ENCODE results near the gene MYL12B.
A peak's percentile ranks its signal among the peaks of the same experiment; 100 is the strongest.
"Not testable (repeated sequence)": the region's sequence is repeated elsewhere in the genome, so short reads cannot be mapped to it uniquely, and the experiment has no call there.

MYL12B gene

DNA sequence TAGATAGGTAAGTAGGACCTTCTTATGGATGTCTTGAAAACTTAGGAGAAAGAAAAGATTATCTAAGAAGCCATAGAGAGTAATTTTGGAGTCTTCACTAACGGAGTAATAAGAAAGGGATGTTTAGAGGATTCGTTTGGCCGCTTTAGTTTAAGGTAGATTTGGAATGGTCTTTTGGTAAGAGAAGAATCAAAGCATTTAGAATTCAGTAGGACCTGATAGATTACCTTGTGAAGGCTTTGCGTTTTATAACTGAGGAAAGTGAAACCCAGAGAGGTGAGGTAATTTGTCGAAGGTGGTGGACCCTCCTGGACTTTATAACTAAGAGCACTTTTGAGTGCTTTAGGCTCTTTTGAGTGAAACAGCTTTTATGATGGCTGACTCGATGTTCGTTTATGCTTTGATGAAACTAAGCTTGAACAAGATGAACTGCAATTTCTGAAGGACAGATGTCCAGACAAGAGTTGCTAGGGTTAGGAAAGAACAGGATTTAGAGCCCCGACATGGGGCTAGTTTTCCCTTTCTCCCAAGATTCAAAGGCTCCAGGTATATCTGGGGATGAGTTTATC lies 1.3 kb downstream of the MYL12B start:
- no peak for DNase-seq

DNA sequence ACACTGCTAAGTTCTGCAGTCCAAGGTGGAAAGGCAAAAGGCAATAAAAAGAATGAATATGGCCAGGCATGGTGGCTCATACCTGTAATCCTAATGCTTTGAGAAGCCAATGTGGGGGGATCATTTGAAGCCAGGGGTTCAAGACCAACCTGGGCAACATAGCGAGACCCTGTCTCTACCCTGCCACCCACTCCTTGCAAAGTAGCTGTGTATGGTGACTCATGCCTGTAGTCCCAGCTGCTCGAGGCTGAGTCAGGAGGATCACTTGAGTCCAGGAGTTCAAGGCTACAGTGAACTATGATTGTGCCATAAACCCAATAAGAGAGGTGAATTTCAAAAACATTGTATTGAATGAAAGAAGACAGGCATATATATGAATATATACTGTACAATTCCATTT lies 2.4 kb downstream of the MYL12B start:
- no peak for DNase-seq

DNA sequence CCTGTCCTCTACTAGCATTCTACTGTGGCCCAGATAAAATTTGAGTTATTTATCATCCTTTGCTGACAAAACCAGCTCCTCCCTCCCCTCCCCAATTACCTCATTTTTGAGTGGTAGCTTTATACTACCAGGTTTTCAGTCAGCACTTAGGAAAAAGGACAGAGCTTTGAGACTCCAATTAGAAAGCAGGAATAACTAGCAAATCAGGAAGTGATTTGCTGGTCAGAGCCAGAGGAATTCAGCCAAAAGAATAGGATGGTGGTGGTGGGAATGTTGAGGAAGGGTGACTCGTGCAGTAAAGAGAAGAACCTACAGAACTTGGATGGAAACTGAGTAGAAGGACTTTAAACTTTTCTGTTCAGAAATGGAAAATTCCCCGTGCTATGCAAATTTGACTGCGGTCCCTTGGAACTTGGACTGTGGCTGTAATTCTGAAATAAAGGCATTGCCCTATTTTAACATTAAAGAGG lies 3.7 kb downstream of the MYL12B start:
- no peak for DNase-seq

DNA sequence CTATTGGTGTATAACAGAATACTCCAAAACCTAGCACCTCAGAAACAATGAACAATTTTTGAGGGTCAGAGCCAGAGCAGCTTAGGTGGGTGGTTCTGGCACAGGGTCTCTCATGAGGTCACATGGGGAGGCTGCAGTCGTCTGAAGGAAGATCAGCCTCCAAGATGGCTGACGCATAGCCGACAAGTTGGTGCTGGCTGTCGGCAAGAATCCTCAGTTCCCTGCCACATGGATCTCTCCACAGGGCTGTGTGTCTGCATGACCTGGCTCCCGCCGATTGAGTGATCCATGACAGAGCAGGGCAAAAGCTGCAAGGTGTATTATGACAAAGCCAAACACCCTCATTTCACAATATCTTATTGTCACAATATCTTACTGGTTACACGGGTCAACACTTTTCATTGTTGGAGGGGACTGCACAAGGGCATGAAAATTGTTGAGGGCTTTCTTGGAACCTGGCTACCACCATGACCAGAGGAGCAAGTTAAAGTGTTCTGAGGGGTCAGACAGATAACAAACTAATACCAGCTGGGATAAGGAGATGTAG lies 4.2 kb downstream of the MYL12B start:
- DNase-seq, result no peak

DNA sequence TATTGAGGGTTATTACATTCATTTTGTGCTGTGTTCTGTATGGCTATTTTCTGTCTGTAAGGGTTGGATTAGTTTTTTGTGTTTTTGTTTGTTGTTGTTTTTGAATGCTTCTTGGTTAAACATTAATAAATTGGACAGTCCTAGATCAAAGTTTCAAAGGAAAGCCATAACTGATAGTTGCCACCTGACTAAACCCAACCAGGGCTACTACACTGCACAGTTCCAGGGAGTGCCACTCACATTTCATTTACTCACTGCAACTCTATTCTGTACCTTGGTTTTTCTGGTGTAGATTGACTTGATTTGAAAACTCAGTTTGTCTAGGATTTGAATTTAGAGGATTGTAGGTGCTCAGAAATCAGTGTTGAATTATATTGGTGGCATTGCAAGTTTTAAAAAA lies 6.4 kb downstream of the MYL12B start:
- DNase-seq, result no peak

DNA sequence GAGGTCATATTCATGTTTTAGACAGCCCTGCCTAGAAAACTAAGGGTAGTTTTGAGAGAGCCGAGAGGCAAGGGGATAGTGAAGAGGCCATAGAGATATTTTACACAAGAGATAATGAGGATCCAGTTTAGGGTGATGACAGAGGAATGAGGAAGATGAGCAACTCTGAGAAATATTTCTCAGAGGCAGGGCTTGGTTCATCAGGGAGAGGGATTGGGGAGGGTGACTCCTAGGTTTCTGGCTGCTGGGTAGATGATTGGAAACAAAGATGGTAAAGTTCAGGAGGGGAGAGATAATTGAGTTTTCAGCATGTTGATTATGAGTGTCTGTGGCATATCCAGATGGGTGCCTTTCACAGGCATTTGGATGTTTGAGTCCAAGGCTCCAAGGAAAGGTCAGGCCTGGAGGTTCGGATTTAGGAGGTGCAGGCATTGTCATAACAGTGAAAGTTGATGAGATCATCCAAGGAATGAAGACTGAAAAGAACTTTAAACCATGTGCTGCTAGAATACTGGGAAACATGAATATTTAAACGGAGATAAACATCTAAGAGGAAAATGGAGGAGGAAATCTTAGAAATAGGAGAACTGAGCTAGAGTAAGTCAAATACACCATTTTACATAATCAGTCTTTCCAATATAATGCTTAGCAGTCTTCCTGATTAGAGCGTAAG lies 7.4 kb downstream of the MYL12B start:
- DNase-seq, result no peak

DNA sequence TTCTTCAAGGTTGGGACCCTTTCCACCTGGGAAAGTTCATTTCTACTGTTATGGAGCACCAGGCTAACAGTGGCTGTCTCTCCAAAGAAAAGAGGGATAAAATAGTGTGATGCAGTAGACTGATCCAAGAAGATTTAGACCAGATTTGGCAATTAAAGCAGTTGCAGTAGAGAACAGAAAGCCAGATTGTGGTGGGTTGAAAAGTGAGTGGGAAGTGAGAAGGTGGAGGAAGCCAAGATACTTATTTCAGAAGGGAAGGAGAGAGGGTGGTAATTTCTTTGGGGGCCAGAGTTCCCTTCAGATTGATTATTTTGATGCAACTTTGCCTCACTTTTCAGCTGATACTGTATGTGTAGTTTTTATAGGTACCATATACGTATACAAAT lies 8.0 kb downstream of the MYL12B start:
- no peak for DNase-seq

DNA sequence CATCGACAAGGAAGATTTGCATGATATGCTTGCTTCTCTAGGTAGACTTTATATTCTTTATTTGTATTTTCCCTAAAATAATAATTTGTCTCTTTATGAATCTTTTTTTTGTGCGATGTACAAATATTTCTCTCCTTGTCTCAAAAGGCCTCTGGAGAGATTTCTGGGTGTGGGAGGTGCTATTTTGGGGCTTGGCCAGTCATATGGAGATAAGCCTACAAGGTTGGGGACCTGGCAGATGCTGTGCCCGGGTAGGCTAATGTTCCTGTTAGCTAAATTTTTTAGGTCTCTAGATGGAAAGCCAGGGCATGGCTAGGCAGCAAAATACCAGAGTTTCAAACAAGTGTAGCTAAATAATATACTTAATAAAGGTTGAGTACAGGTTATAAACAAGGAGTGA lies 11.1 kb downstream of the MYL12B start:
- DNase-seq, result no peak

DNA sequence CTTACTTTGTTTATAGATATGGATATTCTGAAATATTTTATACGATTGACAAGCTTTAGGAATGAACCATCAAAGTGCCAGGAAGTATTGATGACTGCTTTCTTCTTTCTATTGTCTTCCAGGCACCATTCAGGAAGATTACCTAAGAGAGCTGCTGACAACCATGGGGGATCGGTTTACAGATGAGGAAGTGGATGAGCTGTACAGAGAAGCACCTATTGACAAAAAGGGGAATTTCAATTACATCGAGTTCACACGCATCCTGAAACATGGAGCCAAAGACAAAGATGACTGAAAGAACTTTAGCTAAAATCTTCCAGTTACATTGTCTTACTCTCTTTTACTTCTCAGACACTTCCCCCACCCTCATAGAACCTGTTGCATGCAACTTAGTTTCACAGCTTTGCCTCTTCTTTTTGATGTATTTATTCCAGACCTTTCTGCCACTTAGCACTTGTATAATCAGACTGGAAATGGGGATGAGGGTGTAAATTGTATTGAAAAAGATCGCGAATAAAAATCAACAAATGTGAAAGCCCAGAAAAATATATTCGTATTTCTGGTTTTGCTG lies 15.8 kb downstream of the MYL12B start:
- DNase-seq, result not testable (repeated sequence)

DNA sequence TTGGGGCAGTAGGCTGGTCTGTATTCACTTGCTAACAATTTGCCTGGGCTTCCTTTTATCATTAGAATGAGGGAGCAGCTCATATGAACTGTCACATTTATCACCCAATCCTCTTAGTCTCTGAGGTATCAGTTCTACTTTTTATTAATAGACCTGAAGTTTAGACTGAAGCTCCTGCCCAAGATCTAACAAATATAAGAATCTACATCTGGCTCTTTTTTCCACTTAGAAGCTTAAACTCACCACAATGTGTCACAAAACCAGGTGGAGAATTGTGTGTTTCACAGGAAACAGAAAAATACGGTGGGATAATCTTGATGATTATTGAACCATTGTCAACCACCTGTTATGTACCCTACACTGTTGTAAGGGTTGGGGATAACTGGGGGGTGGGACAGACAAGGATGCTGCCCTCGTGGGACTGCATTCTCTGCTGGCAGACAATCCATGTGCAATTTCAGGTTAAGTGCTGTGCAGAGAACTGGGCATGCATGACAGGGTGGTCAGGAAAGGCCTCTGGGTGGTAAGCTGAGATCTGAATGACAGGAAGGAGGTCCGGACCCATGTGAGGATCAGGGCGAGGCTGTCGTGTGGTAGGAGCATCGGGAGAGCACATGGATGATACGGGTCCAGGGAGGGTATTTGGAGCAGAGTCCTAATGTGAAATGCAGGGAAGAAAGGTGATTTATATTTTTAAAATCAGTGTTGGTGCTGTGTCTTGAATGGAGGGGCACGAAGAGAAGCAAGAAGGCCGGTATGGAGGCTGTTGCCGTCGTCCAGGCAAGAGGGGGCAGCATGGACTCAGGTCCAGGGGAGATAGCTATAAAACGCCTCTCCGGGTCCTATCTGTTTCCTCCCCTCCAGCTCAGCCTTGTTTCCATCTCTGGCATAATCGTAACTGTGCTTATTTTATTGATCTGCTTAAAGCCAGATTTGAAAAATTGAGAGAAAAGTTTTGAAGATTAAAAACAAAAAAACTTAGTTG lies 17.6 kb downstream of the MYL12B start:
- no peak for DNase-seq

DNA sequence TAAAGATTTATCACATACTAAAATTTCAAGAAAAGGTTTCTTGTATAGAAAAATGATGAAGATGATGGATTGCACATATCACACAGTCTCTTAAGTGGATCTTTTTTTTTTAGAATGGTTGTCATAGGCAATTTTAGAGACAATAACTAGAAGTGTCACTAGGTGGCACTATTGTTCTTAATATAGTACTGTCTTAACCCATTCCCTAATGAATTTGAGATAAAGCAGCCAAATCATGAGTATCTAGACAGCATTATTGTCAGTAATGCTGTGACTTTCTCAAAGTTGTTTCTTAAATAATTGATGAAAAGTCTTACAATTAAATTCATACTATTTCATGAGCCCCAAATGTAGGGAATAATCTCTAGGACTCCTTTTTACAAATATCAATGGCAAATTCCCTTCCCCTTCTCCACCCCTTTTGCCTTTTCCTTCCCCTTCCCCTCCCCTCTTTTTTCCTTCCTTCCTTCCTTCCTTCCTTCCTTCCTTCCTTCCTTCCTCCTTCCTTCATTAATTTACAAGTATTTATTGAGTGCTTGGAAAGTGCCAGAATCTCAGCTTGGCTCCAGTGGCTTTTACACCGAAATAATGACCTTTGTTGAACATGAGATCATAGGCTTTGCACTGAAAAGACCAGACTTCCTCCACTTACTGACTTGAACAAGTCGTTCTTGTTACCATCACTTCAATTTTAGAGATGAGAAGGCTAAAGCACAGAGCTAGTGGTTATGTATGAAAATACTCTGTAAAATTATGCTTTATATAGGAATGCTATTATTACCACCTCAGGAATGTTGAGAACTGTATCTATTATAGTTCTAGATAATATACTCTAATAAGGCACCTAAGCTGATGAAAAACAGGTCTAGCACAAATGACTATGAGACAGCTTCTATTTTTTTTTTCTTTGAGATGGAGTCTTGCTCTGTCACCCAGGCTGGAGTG lies 19.8 kb downstream of the MYL12B start:
- peak; percentile 42 for DNase-seq

DNA sequence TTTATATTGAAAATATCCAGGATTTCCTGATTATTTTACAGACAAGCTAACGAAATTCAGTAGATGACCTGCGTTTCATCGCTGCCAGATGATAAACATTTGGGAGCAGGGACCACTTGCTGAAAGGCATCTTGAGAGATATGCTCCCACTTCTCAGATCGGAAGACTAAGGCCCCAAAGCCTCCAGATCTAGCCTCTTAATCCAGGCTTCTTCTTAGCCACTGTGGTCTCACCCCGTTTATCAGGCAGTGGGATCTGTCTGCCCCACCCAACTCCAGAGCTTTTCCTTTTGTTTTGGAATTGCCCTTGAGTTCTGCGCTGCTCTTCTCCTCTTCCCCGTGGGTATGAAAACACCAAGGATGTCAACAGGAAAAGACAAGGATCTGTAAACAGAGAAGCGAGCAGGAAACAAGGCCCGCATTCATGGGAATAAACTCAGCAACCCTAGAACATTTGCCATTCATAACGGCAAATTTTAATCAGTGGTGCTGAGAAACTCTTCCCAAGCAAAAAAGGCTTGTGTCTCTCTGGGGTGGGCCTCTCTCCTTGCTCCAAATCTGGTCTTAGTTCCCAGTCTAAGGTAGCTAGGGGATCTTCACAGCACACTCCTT lies 21.4 kb downstream of the MYL12B start:
- DNase-seq, result no peak

DNA sequence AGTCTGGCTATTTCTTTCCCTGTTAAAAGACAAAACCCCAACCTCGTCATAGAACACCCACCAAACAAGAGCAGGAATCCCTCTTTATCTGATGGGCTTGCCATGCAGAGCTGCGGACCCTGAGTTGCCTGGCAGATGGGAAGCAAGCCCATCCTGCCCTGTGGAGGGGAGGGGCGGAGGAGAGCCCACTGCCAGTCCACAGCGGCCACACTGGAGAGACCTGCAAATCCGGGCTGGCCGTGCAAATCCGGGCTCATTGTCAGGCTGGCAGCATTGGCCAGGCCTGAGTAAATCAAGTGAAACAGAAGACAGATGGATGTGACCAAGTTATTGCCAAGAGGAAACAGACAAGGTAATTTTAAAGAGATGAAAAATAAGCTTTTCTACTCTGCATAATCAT lies 22.0 kb downstream of the MYL12B start:
- DNase-seq, result no peak

DNA sequence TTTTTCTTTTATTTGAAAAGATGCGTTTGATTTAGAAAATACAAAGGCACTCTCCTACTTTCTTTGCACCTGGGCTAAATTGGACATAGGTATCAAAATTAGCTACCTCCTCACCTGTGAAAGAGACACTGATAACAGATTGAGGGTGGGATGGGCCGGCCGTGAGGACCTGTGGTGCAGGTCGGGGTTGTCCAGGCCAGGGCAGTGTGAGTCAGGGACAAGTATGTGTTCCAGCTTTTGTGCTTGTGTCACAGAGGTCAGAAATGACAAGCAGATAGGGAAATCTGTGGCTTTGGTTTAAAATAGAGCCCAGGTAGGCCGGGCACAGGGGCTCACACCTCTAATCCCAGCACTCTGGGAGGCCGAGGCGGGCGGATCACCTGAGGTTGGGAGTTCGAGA lies 22.6 kb downstream of the MYL12B start:
- no peak for DNase-seq

DNA sequence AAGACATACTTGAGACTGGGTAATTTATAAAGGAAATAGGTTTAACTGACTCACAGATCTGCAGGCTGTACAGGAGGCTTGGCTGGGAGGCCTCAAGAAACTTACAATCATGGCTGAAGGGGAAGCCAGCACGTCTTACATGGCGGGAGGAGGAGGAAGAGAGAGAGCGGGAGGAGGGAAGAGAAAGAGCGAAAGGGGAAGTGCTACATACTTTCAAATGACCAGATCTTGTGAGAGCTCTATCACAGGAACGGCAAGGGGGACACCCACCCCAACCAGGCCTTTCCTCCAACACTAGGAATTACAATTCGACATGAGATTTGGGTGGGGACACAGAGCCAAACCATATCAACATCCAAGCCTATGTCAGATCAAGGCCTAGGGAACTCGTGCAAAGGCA lies 24.2 kb downstream of the MYL12B start:
- no peak for DNase-seq

DNA sequence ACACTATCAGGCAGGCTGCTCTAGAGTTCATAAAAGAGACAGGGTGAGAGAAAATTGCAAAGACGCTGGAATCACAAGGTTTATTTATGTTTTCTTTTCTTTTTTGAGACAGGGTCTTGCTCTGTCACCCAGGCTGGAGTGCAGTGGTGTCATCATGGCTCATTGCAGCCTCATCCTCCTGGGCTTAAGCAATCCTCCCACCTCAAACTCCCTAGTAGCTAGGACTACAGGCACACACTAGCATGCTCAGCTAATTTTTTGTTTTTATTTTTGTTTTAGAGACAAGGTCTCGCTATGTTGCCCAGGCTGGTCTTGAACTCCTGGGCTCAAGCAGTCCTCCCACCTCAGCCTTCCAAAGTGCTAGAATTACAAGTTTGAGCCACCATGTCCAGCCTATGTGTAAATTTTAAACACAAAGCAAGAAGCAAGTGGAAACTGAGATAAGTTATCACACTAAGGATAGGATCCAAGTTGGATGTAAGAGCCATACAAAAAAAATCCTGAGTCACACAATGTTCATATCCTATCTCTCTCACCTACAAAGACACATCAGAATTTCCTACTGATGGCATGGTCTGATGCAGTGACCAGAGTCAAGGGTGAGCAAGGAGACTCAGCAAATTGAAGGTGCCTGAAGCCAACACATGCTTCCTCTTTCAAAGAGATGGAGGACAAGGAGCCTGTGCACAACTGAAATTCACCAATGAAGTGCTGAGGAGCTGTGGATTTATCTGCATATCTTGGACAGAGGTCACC lies 31.4 kb downstream of the MYL12B start:
- no peak for DNase-seq

DNA sequence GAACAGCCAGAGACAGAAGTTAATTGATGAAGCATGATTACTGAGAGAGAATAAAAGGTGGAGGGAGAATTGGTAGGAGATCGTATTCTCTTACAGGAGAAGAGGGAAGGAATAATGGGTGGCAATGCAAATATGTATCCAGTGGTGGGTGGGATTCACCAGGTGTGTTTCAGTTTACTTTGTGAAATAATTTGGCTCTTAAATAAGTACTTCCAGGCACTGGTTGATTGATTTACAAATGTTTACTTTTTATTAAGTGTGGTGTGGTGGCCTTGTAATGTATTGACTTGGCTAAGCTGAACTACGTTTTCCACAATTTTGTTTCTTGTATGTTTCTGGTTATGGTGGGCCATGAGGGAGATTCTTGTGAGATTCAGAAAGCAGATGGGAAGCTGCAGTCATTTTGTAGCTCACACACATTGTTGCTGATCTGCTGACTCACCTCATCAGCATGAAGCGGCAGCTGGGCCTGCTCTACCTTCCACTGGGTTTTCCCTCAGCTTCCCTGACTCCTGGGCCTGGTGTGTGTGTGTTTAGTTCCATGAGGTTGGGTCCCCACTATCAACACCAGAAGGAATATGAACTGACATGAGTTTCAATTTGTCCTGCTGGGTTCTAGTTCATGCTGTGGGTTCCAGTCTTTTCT lies 32.6 kb downstream of the MYL12B start:
- DNase-seq, result peak; percentile 10

DNA sequence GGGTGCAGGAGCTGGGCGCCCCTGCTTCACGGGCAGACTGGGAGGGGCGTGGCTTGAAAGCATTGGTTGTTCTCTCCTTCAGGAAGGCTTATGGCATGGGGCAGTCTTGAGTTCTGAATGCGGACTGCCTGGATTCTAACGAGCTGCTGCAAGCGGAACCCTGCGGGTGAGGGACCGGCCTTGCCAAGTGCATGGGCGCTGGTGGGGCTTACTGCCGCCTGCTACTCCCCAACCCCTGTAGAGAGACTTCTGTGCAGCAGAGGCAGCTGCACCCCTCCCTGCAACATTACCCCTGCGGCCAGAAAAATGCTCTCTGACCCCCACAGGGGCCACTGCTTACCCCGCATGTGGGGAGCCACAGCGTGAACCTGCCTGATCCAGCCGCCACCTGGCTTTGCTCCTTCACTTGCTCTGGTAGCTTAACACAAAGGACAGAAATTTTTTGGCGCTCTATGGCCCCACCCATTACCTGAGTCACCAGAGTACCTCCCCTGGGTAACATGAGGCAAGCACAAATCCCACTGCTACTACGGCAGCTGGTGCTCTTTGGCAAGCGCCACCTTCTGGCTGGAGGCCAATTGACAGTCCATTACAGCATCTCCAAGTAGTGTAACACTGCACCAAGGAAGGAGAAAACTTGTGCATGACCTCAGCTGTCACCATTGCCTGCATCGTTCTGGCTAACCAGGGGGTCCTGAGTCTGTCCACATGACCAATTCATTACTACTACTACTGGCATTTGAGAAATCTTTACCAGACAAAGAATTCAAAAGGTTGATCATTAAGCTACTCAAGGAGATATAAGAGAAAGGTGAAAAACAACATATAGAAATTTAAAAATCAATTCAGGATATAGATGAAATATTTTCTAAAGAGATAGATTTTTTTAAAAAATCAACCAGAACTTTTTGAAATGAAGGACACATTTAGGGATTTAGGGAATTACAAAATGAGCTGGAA lies 35.4 kb downstream of the MYL12B start:
- no peak for DNase-seq

DNA sequence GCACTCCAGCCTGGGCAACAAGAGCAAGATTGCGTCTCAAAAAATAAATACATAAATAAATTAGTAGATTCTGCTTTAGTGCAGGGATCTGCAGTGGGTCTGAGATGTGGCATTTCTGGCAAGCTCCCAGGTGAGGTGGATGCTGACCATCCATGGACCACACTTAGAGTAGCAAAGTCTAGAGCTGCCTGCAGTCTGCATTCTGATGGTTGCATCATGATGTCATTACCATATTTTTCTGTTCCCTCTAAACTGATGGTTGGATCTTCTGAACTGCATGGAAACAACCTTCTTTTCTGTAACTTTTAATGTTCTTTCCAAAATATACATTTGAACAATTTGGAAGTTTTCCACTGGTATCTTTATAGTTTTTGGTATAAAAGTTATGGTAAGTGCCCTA lies 42.9 kb downstream of the MYL12B start:
- DNase-seq, result no peak
